ENCODE measurements around the gene SIX6.
"Not testable (repeated sequence)": the region's sequence is repeated elsewhere in the genome, so short reads cannot be mapped to it uniquely, and the experiment has no call there.

Gene SIX6

DNA sequence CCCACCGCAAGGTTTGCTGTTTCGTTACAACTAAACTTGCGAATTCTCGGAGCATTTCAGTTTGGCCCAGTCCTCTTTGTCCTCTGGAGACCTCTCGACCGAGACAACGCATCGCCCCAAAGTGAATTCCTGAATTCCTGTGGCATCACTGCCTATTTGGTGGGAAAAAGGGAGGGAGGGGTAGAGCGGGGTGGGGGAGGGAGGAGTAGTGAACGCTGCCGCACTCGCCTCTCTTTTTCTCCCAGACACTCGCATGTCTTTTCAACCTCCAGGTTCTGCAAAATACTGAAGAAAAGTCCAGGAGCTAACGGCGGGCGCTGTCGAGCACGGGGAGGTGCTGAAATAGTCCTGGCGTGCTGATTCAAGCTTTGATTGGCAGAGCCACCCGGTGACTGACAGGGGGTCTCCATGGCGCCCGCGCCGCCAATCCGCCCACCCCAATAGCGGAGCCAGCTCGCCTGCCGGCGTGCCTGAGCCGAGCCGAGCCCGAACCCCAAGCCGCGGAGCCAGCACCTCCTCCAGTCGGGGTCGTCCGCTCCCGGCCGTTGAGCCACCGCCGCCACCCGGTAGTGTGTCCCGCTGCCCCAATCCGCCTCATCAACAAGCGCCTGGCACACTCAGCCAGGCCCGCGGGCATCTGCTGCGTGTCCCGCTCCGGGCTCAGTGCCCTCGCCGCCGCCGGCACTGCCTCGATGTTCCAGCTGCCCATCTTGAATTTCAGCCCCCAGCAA, at the start of gene SIX6:
Gene SIX6 (plus strand): TSS at position 440 of the 731 bp plus-strand sequence. CDS start 253 bp downstream, at position 693.
- peak; percentile 21 for DNase-seq

DNA sequence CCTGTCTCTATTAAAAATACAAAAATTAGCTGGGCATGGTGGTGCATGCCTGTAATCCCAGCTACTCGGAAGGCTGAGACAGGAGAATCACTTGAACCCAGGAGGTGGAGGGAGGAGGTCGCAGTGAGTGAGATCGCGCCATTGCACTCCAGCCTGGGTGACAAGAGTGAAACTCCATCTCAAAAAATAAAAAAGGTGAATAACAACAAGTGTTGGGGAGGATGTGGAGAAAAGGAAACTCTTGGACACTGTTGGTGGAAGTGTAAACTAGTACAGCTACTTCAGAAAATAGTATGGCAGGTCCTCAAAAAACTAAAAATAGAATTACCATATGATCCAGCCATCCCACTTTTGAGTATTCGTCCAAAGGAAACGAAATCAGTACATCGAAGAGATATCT, 28.7 kb upstream of the SIX6 start:
- DNase-seq = not testable (repeated sequence)

DNA sequence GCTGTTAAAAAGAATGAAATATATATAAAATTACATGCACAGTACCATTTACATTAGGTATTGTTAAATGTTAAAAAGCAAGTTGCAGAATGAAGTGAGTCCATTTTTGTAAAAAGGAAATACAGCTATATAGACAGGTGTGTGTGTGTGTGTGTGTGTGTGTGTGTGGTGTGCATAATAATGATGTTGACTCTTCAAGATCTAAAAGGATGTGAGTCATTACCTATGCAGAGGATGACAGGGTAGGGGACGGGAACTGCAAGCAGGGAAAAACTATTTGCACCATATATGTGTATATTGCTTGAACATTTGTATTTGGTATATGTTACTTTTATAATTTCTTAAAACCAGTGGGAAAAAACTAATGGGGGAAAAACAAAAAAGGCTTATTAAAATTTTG, 26.2 kb upstream of the SIX6 start:
- no peak for DNase-seq

DNA sequence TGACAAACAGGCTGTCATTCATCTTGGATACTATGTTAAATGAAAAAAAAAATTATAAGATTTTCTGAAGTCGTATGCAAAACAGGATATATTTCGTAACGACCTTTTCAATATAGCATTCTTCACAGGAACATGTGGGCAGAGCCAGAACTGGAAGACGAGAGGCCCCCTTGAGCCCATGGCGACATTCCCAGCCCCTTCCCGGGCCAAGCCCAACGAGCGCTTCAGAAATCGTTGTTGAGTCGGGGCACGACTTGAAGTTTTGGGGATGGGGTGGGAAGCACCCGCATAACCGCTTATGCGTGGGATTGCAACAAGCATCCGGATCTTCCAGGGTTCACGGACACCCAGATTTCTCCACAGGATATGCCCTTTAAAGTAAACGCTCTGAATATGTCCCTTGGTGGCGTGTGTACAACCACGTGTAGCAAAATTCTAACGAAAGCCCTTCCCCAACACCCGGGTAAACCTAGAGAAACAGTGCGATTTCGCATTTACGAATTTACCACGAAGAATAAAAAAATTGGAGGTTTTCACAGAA, 23.8 kb upstream of the SIX6 start:
- no peak for DNase-seq

DNA sequence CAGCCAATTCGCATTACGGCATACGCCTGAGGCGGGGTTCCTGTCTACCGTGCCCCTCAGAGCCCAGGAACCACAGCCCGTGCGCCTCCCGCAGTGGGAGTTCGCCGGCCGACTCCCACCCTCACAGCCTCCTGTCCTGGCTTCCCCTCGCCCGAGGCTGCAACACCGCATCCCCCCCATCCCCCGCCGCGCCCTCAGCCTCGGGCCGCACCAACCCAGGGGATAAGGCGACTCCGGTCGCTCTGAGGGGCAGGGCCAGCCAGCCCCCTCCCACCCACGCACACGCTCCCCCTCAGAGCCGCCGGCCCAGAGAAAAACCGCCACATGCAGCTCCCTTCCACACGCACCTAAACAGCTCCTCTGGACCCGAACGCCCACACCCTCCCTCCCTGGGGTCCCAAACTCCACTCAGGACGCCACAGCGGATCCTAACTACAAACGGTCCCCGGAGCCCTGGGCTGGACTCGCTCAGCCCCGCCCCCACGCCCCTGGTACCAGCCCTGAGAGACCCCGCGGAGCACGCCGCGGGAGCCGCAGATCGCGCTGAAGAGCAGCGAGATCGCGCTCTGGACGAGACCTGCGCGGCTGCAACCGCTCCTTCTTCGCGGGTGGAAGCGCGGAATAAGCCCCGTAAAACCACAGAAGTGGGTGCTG, 23.2 kb upstream of the SIX6 start, which contains the start of gene C14orf39:
Gene C14orf39 (minus strand): TSS at position 466 of the 654 bp plus-strand sequence. CDS start 985 bp downstream, outside the sequence.
- DNase-seq = peak; percentile 40

DNA sequence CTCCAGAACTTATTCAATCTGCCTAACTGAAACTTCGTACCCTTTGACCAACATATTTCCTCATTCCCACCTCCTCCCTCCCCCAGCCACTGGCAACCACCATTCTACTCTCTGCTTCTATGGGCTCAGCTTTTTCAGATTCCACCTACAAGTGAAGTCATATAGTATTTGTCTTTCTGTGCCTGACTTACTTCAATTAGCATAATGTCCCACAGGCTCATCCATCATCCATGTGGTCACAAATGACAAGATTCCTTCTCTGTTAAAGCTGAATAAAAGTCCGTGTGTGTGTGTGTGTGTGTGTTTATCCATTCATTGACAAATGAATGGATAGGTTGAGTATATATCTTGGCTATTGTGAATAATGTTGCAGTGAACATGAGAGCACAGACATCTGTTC, 21.7 kb upstream of the SIX6 start:
- DNase-seq = no peak

DNA sequence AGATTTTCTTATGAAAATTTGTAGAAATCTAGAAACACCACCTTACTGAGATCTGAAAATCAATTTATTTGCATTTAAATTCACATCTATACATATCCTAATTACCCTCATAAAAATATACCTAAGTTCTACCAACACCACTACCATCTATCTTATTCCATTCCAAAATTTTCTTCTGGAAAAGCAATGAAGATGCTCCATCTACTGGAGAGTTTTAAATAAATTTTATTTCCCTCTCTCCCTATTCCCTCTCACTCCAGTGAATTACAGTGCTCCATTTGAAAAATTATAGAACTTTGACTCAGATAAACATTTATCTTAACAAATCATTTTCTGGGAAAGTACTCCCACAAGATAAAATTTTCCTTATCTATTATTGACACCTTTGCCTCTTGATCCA, 20.8 kb upstream of the SIX6 start:
- no peak for DNase-seq

DNA sequence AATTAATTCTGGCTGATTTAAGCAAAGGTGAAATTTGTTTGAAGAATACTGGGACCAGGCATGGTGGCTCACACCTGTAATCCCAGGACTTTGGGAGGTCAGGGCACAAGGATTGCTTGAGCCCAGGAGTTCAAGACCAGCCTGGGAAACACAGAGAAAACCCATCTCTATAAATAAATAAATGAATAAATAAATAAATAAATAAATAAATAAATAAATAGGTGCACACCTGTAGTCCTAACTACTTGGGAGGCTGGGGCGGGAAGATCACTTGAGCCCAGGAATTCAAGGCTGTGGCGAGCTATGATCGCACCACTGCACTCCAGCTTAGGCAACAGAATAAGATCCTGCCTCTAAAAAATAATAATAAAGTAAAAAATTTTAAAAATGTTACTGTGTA, 18.7 kb upstream of the SIX6 start:
- DNase-seq = no peak

DNA sequence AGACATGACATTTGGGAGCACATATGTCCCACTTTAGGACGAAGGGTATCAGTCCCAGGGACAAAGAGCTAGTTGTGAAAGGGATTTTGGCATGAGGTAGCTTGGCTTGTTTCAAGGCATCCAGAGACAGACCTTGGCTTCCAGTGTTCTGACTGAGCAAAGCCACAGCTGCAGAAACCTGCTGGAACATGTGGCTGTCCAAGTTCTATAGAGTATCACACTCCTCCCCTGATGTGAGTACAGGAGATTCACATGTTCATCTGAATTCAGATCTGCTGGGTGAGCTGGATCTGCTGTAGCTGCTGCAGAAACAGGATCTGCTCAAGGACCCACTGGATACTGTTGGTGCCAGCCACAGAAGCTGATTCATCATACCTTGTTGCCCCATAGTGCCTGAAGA, 13.0 kb upstream of the SIX6 start:
- no peak for DNase-seq

DNA sequence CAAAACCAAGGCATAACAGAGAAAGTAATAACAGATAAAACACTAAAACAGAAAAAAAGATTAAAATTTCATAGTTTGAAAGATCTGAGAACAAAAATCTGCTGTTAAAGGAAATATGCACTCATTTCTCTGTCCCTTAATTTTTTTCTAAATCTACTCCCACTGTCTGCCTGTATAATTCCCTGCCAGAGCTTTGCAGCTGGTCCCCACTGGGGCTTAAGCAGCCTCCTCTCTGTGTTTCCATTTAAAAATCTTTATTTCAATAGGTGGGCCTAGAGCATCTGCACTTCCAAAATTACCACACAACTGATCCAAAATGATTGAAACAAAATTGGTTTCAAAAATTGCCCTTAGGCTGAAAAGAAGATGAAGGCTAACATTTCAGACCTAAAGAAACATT, 6.4 kb upstream of the SIX6 start:
- no peak for DNase-seq

DNA sequence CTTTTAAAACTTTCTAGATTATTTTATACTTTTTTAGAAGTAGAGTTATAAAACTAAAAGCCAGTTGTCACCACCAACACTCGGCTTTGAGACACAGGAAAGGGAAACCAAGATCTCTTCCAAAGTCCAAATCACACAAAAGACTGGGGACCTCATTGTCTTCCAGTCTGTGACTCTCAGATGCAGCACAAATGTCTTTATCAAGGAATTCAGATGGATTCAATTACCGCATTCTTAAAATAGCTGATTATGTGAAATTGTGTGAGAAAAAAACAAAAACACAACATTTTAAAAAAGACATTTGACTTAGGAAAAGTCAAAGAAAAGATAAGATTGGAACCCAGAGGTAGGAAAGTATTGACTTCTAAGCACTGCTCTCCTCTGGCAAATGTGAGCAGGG, 3.5 kb upstream of the SIX6 start:
- no peak for DNase-seq

DNA sequence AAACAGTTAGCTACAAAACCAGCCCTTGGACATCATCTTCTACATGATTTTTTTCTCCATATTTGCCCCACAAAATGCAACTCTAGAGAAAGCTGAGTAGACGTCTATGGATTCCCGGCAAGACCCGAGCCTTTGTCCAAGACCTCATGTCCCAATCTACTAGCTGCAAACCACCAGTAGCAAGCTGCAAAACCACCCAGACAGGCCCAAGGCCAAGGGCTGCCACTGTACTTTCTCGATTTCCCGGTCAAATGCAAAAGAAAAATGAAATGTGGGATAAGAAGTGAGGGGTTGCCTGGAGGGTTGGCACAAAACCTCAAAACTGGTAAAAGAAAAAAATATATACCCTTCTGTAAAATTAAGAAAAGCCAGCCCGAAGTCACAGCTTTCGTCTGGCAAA, 2.9 kb upstream of the SIX6 start:
- no peak for DNase-seq

DNA sequence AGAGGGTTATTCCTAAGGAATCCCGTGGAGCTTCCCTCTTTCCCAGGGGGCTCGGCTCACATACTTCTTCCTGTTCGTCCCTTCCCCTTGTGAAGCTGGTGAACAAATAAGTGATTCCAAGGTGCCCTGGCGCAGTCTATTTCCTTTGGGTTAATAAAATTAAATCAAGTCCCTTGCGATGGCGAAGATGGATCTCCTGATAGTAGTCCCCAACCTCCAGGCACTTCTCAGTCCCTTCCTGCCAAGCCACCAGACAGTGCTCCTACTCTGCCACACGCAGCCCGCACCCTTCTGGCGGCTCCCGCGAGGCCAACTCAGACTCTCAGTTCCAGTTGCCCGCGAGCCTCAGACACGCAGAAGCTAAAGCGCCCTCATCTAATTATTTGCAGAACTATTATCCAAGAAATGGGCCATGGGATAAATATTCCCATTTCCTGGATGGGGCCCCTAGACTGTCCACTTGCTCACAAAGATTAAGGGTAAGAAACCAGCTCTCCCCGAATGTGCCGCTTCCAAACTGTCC, 2.4 kb upstream of the SIX6 start:
- no peak for DNase-seq

DNA sequence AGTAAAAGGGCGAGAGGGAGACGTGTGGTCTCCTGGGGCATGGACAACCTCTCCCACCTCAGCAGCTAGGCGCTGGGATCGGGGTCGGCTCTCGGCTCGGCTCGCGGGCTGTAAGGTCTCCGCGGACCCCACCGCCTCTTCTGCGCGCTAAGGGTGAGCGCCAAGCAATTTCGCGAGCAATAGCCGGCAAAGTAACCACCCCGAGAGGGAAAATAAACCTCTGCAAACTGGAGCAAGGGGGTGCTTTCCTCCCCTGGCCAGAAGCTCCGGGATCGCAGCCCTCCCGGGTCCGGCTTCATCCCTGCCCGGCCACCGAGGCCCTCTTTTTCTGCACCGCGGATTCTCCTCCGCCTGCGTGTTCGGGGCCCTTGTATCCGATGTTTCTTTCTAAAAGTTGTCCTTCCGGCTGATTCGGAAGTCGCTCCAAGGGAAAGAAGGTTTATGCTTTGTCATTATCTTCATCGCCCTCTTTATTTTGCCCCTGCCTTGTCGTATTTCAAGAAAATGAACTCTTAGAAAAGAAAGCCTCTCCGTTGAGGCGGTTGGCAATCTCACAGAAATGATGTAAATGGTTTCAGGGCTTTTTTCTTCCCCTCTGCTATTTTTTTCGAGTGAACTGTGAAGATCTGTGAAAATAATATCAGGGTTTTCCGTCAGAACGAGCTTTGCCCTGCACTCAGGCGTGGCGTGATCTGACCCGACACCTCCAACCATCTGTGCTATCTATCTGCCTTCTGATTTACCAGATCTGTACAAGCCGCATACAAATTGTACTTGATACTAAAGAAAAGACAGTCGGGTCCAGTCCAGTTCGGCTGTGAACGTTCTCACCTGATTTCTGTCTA, 1.7 kb upstream of the SIX6 start:
- DNase-seq = no peak

DNA sequence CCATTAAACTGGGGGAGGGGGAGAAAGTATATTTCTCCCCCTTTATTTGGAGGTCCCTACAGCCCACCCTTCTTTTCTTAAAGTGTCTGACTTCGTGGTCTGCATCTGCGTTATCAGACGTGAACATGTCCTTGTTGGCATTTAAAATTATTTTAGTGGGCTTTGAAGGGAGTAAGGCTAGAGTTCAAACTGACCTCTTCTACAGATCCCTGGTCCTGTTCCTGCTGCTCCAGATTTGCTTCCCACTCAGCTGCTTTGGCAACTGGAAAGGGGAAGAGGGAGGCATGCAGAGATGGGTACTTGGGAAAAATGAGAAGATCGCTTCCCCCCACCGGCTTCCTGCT, 611 bp upstream of the SIX6 start:
- DNase-seq = no peak

DNA sequence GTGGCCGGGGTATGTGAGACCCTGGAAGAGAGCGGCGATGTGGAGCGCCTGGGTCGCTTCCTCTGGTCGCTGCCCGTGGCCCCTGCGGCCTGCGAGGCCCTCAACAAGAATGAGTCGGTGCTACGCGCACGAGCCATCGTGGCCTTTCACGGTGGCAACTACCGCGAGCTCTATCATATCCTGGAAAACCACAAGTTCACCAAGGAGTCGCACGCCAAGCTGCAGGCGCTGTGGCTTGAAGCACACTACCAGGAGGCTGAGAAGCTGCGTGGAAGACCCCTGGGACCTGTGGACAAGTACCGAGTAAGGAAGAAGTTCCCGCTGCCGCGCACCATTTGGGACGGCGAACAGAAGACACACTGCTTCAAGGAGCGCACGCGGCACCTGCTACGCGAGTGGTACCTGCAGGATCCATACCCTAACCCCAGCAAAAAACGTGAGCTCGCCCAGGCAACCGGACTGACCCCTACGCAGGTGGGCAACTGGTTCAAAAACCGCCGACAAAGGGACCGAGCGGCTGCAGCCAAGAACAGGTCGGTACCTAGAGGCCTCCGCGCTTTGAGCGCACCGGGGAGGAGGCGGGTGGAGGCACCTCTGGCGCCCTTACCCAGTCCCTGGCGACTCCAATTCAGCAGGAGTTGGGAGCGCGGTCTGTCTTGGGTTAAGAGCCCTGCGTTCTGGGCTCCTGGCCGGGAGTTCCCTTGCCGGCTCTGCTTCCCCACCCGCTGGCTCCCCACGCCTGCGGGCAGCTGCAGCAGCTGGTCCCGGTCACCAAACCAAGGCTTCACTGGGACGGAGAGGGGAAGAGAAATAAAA, 700 bp downstream of the SIX6 start:
- DNase-seq = peak; percentile 16

DNA sequence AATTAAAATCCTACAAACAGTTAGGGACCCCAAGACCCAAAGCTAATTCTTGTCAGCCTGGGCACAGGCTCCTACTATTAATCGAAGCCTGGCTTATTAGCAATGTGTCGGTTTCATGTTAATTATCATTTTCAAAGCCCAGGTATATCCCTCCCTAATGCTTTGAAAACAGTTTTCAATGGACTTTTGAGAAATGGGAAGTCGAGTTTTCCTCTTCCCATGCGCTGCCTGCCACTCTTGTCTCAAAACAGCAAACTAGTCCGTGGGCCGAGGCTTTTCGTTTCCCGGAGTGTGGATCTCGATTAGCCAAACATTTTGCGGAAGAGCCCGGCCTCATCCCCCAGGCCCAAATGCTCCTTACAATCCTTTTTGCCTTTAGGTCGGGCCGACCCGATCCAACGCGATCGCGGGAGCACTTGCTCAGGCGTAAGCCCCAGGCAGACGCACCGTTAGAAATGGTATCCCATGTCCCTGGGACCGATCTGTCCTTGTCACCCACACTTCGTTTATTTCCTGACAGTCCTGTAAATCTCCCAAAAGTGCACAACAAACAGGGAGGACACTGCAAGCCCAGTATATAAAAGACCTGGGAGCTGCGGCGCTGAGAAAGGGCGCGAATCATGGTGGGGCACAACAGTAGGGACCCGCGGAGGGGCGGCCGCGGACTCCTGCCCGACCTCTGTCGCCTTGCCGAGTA, 1.5 kb downstream of the SIX6 start:
- no peak for DNase-seq

DNA sequence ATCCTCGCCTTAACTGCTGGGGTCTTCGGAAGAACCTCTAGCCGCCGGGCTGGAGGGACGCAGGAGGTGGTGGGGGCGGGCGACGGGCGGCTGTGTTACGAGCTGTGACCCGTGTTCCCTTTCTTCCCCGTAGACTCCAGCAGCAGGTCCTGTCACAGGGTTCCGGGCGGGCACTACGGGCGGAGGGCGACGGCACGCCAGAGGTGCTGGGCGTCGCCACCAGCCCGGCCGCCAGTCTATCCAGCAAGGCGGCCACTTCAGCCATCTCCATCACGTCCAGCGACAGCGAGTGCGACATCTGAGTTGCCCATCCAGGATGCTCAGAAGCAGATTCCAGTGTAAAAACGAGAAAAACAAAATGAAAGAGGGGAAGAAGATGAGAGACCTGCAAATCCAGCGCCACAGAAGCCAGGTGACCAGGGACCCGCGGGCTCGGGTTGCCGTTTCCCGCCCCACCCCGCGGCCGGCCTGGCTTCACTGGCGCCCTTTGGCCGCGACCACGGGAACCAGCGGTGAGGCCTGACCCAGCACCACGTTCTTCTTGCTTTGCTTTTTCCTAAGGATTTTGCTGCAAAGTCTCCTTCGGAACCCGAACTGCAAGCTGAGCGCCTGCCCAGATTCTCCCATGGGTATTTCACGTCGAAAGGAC, 2.1 kb downstream of the SIX6 start:
- no peak for DNase-seq

DNA sequence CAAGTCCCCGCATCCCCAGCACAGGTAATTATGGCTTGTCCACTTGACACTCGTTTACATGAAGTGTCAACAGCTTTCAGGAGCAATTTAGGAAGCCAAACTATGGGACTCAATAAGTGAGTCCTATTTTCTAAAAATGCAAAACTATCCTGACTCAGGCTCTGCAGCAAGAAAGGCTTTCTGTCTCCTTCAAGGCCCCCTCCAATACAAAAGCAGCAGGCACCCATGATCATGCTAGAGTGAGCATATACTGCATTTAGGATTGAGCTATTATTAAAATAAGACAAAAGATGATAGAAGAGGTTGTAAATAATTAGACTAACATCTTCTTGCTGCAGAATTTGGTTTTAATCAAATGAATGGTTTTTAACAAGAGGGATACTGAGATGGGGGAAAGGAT, 3.2 kb downstream of the SIX6 start:
- no peak for DNase-seq

DNA sequence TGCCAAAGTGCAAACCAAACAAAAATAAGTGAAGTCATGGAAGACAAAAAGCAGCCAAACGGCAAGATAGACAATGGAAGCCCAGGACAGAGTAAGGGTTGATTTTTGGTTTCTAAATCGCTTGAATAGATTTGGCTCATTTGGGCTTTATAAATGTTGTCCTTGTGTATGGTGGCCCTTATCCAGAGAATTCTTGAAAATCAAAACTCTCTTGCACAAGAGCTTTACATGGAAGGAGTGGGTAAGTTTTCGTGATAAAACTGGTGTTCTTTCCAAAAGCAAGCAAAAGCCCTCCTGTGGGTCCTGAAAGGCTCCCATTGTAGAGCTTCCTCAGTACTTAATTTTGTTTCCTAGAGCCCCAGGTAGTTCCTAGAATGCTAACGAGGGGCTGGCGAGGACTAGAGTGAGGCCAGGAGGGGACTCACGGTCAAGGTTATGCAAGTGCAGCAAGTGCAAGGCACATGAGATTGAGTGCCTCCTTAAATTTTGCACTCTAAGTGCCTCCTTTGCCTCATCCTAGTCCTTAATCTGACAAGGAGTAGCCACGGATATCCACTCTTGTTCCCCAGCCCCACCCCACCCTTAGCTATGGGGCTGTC, 4.1 kb downstream of the SIX6 start:
- DNase-seq = no peak

DNA sequence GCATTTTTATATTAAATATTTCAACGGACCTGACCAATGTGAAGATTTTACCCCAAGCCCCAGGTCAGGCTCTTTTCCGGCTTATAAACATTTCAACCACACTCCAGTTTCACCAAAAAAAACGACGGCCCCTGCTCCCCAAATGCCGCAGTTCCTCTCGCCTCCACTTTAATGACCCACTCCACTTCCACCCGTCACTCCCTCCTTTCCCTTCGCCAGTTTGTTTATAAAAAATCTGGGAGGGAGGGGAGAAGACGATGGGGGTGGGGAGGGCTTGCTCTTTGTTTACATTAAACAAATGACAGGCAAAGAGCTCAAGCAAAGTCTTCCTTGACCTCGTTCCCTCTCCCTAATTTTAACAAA, 5.4 kb downstream of the SIX6 start:
- DNase-seq = no peak

Data from stimulated activated CD4-positive, alpha-beta T cell treated with anti-CD3 and anti-CD28 coated beads, Interleukin-15, amount 100 ng/mL, for 24 hours (primary cell).